ENCODE measurements around the gene C1GALT1C1L.

DNA sequence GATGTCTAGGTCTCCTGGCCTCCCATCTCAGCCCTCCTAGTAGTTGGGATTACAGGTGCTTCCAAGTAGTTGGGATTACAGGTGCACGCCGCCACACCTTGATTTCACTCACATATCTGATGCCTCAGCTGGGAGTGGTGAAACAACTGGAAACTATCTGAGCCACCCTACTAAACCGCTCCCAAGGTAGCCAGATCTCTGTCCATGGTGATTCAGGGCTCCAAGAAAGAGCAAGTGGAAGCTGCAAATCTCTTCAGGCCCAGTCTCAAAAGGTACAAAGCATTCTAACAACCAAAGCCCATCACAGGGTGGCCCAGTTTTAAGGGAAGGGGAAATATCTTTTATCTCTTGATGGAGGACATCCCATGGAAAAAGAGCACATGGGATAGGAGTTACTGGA, 19.0 kb downstream of the C1GALT1C1L start:
- TF ChIP-seq, protein P1, sequence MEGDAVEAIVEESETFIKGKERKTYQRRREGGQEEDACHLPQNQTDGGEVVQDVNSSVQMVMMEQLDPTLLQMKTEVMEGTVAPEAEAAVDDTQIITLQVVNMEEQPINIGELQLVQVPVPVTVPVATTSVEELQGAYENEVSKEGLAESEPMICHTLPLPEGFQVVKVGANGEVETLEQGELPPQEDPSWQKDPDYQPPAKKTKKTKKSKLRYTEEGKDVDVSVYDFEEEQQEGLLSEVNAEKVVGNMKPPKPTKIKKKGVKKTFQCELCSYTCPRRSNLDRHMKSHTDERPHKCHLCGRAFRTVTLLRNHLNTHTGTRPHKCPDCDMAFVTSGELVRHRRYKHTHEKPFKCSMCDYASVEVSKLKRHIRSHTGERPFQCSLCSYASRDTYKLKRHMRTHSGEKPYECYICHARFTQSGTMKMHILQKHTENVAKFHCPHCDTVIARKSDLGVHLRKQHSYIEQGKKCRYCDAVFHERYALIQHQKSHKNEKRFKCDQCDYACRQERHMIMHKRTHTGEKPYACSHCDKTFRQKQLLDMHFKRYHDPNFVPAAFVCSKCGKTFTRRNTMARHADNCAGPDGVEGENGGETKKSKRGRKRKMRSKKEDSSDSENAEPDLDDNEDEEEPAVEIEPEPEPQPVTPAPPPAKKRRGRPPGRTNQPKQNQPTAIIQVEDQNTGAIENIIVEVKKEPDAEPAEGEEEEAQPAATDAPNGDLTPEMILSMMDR (conservative IDR thresholded peaks at IDR 0.05 in 1 of 2, IDR thresholded peaks at IDR 0.05 in 1 of 2; ENCODE audit: extremely low read depth in 1 of 2, insufficient read depth in 1 of 2, low read depth in 1 of 2, low read length in 2 of 2): no peak
- TF ChIP-seq EZH2 (IDR thresholded peaks at IDR 0.05; ENCODE audit: borderline replicate concordance, low read length): no peak
